Esophagus muscularis mucosa (tissue), 4 donors: ENCODE measurements around the gene CNR2. TPM values are rescaled to one million over a fixed set of nuclear protein-coding genes. Genes with fewer than 3 reads are reported as not detected.

Experiments
- DNase-seq: peaks from one replicate; pipeline ENCODE4 v3.0.0-alpha.2; 2017; ENCODE audit errors: extremely low spot score
- H3K27ac ChIP-seq, 4 donors: fragments of 200-600 bp; sonication (generic); replicated peaks in 1 of 4; 1 replicate in 3 of 4; 2 replicates in 1 of 4; pipeline ENCODE4 v1.5.1; 2016 to 2019; ENCODE audit warnings: mild to moderate bottlenecking in 1 of 4
- H3K27me3 ChIP-seq, 4 donors: fragments of 200-600 bp; sonication (generic); one replicate each; pipeline versions ENCODE4 v1.5.1 to v1.6.0; 2016 to 2019
- H3K36me3 ChIP-seq, 4 donors: fragments of 200-600 bp; sonication (generic); one replicate each; pipeline ENCODE4 v1.5.1; 2016 to 2019
- H3K4me1 ChIP-seq, 4 donors: fragments of 200-600 bp; sonication (generic); one replicate each; pipeline ENCODE4 v1.5.1; 2016 to 2019
- H3K4me3 ChIP-seq, 4 donors: fragments of 200-600 bp; sonication (generic); 1 replicate in 2 of 4; 2 replicates in 2 of 4; pipeline ENCODE4 v1.5.1; 2016 to 2019; ENCODE audit warnings: mild to moderate bottlenecking in 4 of 4, moderate library complexity in 1 of 4
- H3K9me3 ChIP-seq, 4 donors: fragments of 200-600 bp; sonication (generic); 1 replicate in 3 of 4; 2 replicates in 1 of 4; pipeline ENCODE4 v1.5.1; 2016 to 2019
- CTCF ChIP-seq, 3 experiments: fragments of 200-600 bp in 2 of 3; fragments of 450-650 bp in 1 of 3; sonication (generic) in 2 of 3; IDR thresholded peaks; one replicate each; pipeline ENCODE4 v1.5.1; 2017 to 2019; ENCODE audit warnings: antibody characterized with exemption in 3 of 3, mild to moderate bottlenecking in 2 of 3, moderate library complexity in 1 of 3
- EP300 ChIP-seq: sonication (generic); formaldehyde crosslinking; IDR thresholded peaks from one replicate; pipeline ENCODE4 v1.6.1; 2017; ENCODE audit warnings: antibody characterized with exemption
- POLR2A ChIP-seq: fragments of 450-650 bp; IDR thresholded peaks from one replicate; pipeline ENCODE4 v1.6.1; 2017; ENCODE audit warnings: antibody characterized with exemption, moderate library complexity, mild to moderate bottlenecking, low read depth
- POLR2AphosphoS5 ChIP-seq, 2 donors: sonication (generic); formaldehyde crosslinking; IDR thresholded peaks; one replicate each; pipeline ENCODE4 v1.6.1; 2017; ENCODE audit warnings: antibody characterized with exemption in 2 of 2
- WGBS: methylation state at CpG from one replicate; pipeline ENCODE4 v1.1.5; 2018; 5-methylcytosine and 5-hydroxymethylcytosine counted together
- intact Hi-C: fragments of 100-400 bp; cut with DNase I; formaldehyde crosslinking; loops from one replicate; pipeline ENCODE4 v1.15.1; 2023
- total RNA-seq, 4 donors: library from RNA; depleted of rRNA; stranded (reverse); fragments of >200 nt; gene quantifications; one replicate each; pipeline versions ENCODE4 v1.1.0 to v1.2.1, GENCODE V29; 2016

Gene CNR2
- total RNA-seq, 4 donors from 2014 or later, result 0.17 TPM; not detected in 3

GRCh38 chr1:23915466-23915865, 2.3 kb upstream of the CNR2 start:
- Histone ChIP-seq H3K27ac (no peak overlapping the region), H3K9me3 (no peaks in the 10 kb centered on the region), H3K4me1 (peaks cover under 1 to 12% (median 11%) of the 10 kb centered on the region in 4 donors), H3K27me3 (peaks cover 0 to 15% (median 0%) of the 10 kb centered on the region in 4 donors), H3K36me3 (no peaks in the 10 kb centered on the region), H3K4me3 (no peak overlapping the region)
- 93% methylated on average over 5 of the region's 5 CpGs for WGBS
- TF ChIP-seq POLR2A (no peak), CTCF (IDR thresholded peaks at IDR 0.05) (no peak), POLR2AphosphoS5 (IDR thresholded peaks at IDR 0.05) (no peak), EP300 (no peak)
- intact Hi-C loops, result loop anchor here (2.0 kb wide), 1 partner anchor 143 kb away; no protein-coding TSS in a partner anchor
- DNase-seq, result no peak

- Histone ChIP-seq H3K36me3 (no peaks in the 10 kb centered on the region), H3K4me3 (no peak overlapping the region), H3K27ac (no peak overlapping the region), H3K9me3 (no peaks in the 10 kb centered on the region), H3K27me3 (peaks cover 0 to 15% (median 0%) of the 10 kb centered on the region in 4 donors), H3K4me1 (peaks cover 0 to 7% (median 5%) of the 10 kb centered on the region in 4 donors)
- no peak for DNase-seq
- intact Hi-C loops, result loop anchor here (2.0 kb wide), 1 partner anchor 142 kb away; no protein-coding TSS in a partner anchor
- WGBS, result 95% methylated on average over 4 of the region's 4 CpGs
- no peak for TF ChIP-seq CTCF (IDR thresholded peaks at IDR 0.05)
- no peak for TF ChIP-seq POLR2AphosphoS5 (IDR thresholded peaks at IDR 0.05)
- TF ChIP-seq EP300, result no peak
- no peak for TF ChIP-seq POLR2A
Observed at GRCh38 chr1:23914921-23915320, 1.8 kb upstream of the CNR2 start.

- Histone ChIP-seq H3K4me3 (no peak overlapping the region), H3K27ac (no peak overlapping the region), H3K4me1 (peaks cover 0 to 3% (median 0%) of the 10 kb centered on the region in 4 donors), H3K9me3 (no peaks in the 10 kb centered on the region), H3K36me3 (no peaks in the 10 kb centered on the region), H3K27me3 (peaks cover 0 to 34% (median 0%) of the 10 kb centered on the region in 4 donors)
- TF ChIP-seq CTCF (IDR thresholded peaks at IDR 0.05), result no peak
- TF ChIP-seq POLR2A, result no peak
- TF ChIP-seq EP300, result no peak
- no peak for TF ChIP-seq POLR2AphosphoS5 (IDR thresholded peaks at IDR 0.05)
- intact Hi-C loops, result no loop called here
- DNase-seq, result no peak
- WGBS, result 87% methylated on average over 7 of the region's 8 CpGs
Observed at GRCh38 chr1:23911921-23912320, 1.2 kb downstream of the CNR2 start.

GRCh38 chr1:23910553-23911246, 2.5 kb downstream of the CNR2 start:
- H3K4me1 ChIP-seq, result peaks cover 0 to 3% (median 0%) of the 10 kb centered on the region in 4 donors
- H3K9me3 ChIP-seq, result no peaks in the 10 kb centered on the region
- no peak overlapping the region for H3K27ac ChIP-seq
- no peak for TF ChIP-seq EP300
- no peak for TF ChIP-seq CTCF (IDR thresholded peaks at IDR 0.05)
- TF ChIP-seq POLR2AphosphoS5 (IDR thresholded peaks at IDR 0.05), result no peak
- TF ChIP-seq POLR2A, result no peak
- no peaks in the 10 kb centered on the region for H3K36me3 ChIP-seq
- H3K4me3 ChIP-seq, result no peak overlapping the region
- intact Hi-C loops, result no loop called here
- peaks cover 0 to 43% (median 0%) of the 10 kb centered on the region in 4 donors for H3K27me3 ChIP-seq
- 77% methylated on average over 11 of the region's 11 CpGs for WGBS
- DNase-seq, result no peak
